SK-N-SH treated with all-trans-retinoic acid at 6 μM for 48 hours (cell line): ENCODE results near the gene NAT8L.

Experiments
- POU6F1 ChIP-seq: fragments of 250-450 bp; sonication (Bioruptor Pico); IDR thresholded peaks from 2 replicates; pipeline ENCODE4 v1.8.0; 2021; ENCODE audit warnings: low read depth, mild to moderate bottlenecking, moderate library complexity, borderline replicate concordance
- ZC3H10 ChIP-seq: fragments of 250-450 bp; sonication (Bioruptor Pico); IDR thresholded peaks from 2 replicates; pipeline ENCODE4 v1.5.1; 2021; ENCODE audit warnings: mild to moderate bottlenecking, moderate library complexity
- ZFP3 ChIP-seq: fragments of 250-450 bp; sonication (Bioruptor Pico); IDR thresholded peaks from 2 replicates; pipeline ENCODE4 v1.5.0; 2020; ENCODE audit warnings: mild to moderate bottlenecking, moderate library complexity

- no peak for TF ChIP-seq ZFP3 (CRISPR knock-in tag)
- no peak for TF ChIP-seq ZC3H10 (CRISPR knock-in tag)
- TF ChIP-seq POU6F1 (CRISPR knock-in tag): no peak
These were observed 47.5 kb upstream of the NAT8L start for GRCh38 chr4:2011583-2011982.
